Measurements from ENCODE around the gene GCKR. TPM values are rescaled to one million over a fixed set of nuclear protein-coding genes. Genes with fewer than 3 reads are reported as not detected.
"Not testable (repeated sequence)": the region's sequence is repeated elsewhere in the genome, so short reads cannot be mapped to it uniquely, and the experiment has no call there.

Gene GCKR
- total RNA-seq, 1 donor from 2014 or later = not detected

DNA sequence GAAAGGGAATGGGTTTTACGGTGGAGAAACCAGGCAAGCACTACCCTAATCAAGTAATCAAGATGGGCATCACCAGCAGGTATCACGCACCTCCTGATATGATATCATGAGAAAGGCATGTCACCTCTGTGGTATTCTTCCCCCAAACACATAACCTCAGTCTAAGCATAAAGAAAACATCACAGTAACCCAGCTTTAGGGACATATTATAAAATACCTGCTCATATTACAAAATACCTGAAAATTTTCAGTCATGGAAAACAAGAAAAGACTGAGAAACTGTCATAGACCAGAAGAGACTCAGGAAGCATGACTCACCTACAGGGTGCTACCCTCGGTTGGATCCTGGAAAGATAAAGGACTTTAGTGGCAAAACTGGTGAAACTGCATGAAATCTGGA lies 30.5 kb downstream of the GCKR start:
- TF ChIP-seq CTCF (IDR thresholded peaks at IDR 0.05; ENCODE audit: unreplicated experiment) = no peak
- no peaks in the 10 kb centered on the region for H3K4me1 Mint-ChIP-seq
- peaks cover 36% of the 10 kb centered on the region for H3K27me3 Mint-ChIP-seq (ENCODE audit: low read depth)
- no peaks in the 10 kb centered on the region for H3K36me3 Mint-ChIP-seq
- H3K4me3 Mint-ChIP-seq = no peak overlapping the region
- peaks cover 9% of the 10 kb centered on the region for H3K9me3 Mint-ChIP-seq
- DNase-seq (ENCODE audit: low spot score in 2 of 2, unreplicated experiment in 2 of 2) = no peak
- H3K27ac Mint-ChIP-seq = no peak overlapping the region

DNA sequence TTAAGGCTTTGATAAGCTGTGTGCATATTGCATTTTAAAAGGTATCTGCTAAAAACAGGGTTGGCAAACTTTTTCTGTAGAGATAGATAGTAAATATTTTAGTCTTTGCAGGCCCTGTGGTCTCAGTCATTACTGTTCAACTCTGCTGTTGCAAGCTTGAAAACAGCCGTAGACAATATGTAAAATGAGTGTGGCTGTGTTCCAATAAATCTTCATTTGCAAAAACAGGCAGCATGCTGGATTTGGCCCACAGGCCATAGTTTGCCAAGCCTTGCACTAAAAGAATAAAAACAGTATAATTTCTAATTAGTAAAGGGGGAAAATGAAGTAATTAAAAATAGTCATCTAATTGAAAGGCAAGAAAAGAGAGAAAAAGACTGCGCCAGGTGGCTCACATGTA lies 35.3 kb downstream of the GCKR start:
- DNase-seq (ENCODE audit: low spot score in 2 of 2, unreplicated experiment in 2 of 2) = no peak
- no peak for TF ChIP-seq CTCF (IDR thresholded peaks at IDR 0.05; ENCODE audit: unreplicated experiment)
- H3K27ac Mint-ChIP-seq = no peak overlapping the region

DNA sequence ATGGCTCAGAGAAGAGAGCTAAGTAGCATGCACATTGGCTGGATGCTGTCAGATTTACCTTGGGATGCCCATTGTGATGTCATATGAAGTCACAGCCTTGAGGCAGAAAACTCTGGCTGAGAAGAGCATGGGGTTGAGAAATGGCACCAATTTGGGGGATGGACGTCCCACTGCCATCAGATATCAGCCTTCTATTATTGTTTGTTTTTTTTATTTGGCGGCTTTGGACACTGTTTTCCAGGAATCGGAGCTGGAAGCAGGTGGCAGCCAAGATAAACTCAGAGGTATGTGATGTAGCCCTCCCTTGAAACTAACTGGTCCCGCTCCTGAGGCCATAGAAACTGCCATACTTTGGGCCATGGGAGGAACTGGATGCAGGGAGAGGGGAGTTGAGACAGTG lies 40.6 kb downstream of the GCKR start:
- H3K9me3 Mint-ChIP-seq = peaks cover 3% of the 10 kb centered on the region
- no peaks in the 10 kb centered on the region for H3K36me3 Mint-ChIP-seq
- no peak for TF ChIP-seq CTCF (IDR thresholded peaks at IDR 0.05; ENCODE audit: unreplicated experiment)
- H3K27ac Mint-ChIP-seq = no peak overlapping the region
- no peak overlapping the region for H3K4me3 Mint-ChIP-seq
- H3K4me1 Mint-ChIP-seq = no peaks in the 10 kb centered on the region
- DNase-seq (ENCODE audit: low spot score in 2 of 2, unreplicated experiment in 2 of 2) = no peak
- peaks cover 41% of the 10 kb centered on the region for H3K27me3 Mint-ChIP-seq (ENCODE audit: low read depth)

More for the DNA sequence above, 35.3 kb downstream of the GCKR start:
- H3K27me3 Mint-ChIP-seq (ENCODE audit: low read depth) = peaks cover 42% of the 10 kb centered on the region
- H3K4me1 Mint-ChIP-seq = no peaks in the 10 kb centered on the region
- no peak overlapping the region for H3K4me3 Mint-ChIP-seq
- peaks cover 9% of the 10 kb centered on the region for H3K9me3 Mint-ChIP-seq
- no peaks in the 10 kb centered on the region for H3K36me3 Mint-ChIP-seq

GRCh38 chr2:27538839-27539450 lies 42.3 kb downstream of the GCKR start:
- DNase-seq (ENCODE audit: low spot score in 2 of 2, unreplicated experiment in 2 of 2); H3K4me1 Mint-ChIP-seq; H3K9me3 Mint-ChIP-seq; H3K27ac Mint-ChIP-seq; H3K36me3 Mint-ChIP-seq; H3K4me3 Mint-ChIP-seq: not testable (repeated sequence)
- H3K27me3 Mint-ChIP-seq (ENCODE audit: low read depth) = peaks cover 40% of the 10 kb centered on the region

DNA sequence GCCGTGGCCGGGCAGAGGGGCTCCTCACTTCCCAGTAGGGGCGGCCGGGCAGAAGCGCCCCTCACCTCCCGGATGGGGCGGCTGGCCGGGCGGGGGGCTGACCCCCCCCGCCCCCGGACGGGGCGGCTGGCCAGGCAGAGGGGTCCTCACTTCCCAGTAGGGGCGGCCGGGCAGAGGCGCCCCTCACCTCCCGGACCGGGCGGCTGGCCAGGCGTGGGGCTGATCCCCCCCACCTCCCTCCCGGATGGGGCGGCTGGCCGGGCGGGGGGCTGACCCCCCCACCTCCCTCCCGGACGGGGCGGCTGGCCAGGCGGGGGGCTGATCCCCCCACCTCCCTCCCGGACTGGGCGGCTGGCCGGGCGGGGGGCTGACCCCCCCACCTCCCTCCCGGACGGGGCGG lies 43.0 kb downstream of the GCKR start:
- H3K4me1 Mint-ChIP-seq; H3K4me3 Mint-ChIP-seq; DNase-seq (ENCODE audit: low spot score in 2 of 2, unreplicated experiment in 2 of 2); H3K9me3 Mint-ChIP-seq; H3K36me3 Mint-ChIP-seq; H3K27ac Mint-ChIP-seq: not testable (repeated sequence)
- H3K27me3 Mint-ChIP-seq (ENCODE audit: low read depth) = peaks cover 36% of the 10 kb centered on the region

GRCh38 chr2:27544143-27544821 lies 47.6 kb downstream of the GCKR start:
- H3K27me3 Mint-ChIP-seq (ENCODE audit: low read depth) = peaks cover 1% of the 10 kb centered on the region
- no peak overlapping the region for H3K4me3 Mint-ChIP-seq
- H3K9me3 Mint-ChIP-seq = peaks cover 14% of the 10 kb centered on the region
- peaks cover 2% of the 10 kb centered on the region for H3K36me3 Mint-ChIP-seq
- DNase-seq (ENCODE audit: low spot score in 2 of 2, unreplicated experiment in 2 of 2) = no peak
- no peak for TF ChIP-seq CTCF (IDR thresholded peaks at IDR 0.05; ENCODE audit: unreplicated experiment)
- H3K4me1 Mint-ChIP-seq = no peaks in the 10 kb centered on the region
- H3K27ac Mint-ChIP-seq = no peak overlapping the region
